Activated CD4-positive, alpha-beta memory T cell treated with anti-CD3 and anti-CD28 coated beads, Interleukin-2, amount 10 ng/mL, durations not matched to agents 7 days and 5 days (primary cell): ENCODE results near the gene DENND1B. TPM values are rescaled to one million over a fixed set of nuclear protein-coding genes. Genes with fewer than 3 reads are reported as not detected.

Source experiments
- CTCF ChIA-PET: fragments of 350-600 bp; sonication (Branson Sonifier 250); formaldehyde crosslinking; loops from one replicate; lab custom pipeline; 2021; ENCODE audit warnings: antibody characterized with exemption, inconsistent platforms; lab: Charles Lee
- POLR2A ChIA-PET: fragments of 350-600 bp; sonication (Branson Sonifier 250); formaldehyde crosslinking; loops from one replicate; lab custom pipeline; 2021; ENCODE audit warnings: antibody characterized with exemption; lab: Charles Lee
- DNase-seq: peaks from one replicate; pipeline ENCODE4 v3.0.0-alpha.2; 2020
- H3K27ac Mint-ChIP-seq: one replicate; pipeline ENCODE4 v1.8.0; 2021; ENCODE audit warnings: mild to moderate bottlenecking, mixed read lengths
- H3K27me3 Mint-ChIP-seq: one replicate; pipeline ENCODE4 v1.8.0; 2021; ENCODE audit warnings: mixed read lengths
- H3K36me3 Mint-ChIP-seq: one replicate; pipeline ENCODE4 v1.8.0; 2021; ENCODE audit warnings: low read depth, mixed read lengths
- H3K4me1 Mint-ChIP-seq: one replicate; pipeline ENCODE4 v1.8.0; 2021; ENCODE audit warnings: mixed read lengths
- H3K4me3 Mint-ChIP-seq: one replicate; pipeline ENCODE4 v1.8.0; 2021; ENCODE audit warnings: mild to moderate bottlenecking, mixed read lengths
- H3K9me3 Mint-ChIP-seq: one replicate; pipeline ENCODE4 v1.8.0; 2021; ENCODE audit warnings: mixed read lengths
- total RNA-seq, 2 experiments: library from RNA; stranded (reverse); gene quantifications; one replicate each; pipeline ENCODE4 v1.2.3, GENCODE V29; 2021

The DENND1B gene
- total RNA-seq, 2 experiments from 2014 or later: 30.6 to 31.0 TPM

DNA sequence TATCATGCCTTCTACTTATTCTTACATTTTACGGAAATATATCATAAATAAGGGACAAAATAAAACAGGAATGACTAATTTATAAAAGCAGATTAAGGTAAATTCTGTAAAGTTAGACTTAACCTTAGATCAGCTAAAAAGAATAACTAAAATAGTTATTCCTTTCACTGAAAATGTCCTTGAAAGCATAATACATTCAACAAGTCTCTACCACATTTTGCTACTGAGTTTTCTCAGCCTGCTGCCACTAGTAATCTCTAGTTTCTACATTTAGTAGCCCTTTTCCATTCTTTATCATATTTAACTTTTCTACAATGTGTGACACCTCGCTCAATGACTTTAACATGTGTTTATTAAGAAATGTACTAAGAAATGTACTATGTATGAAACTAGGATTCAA is 89.0 kb downstream of the DENND1B start:
- Mint-ChIP-seq H3K36me3 (peaks cover 28% of the 10 kb centered on the region), H3K4me1 (peaks cover 5% of the 10 kb centered on the region), H3K27ac (no peak overlapping the region), H3K9me3 (peaks cover 16% of the 10 kb centered on the region), H3K27me3 (no peaks in the 10 kb centered on the region), H3K4me3 (no peak overlapping the region)
- CTCF ChIA-PET: no interaction called here
- no peak for DNase-seq
- POLR2A ChIA-PET: no interaction called here

DNA sequence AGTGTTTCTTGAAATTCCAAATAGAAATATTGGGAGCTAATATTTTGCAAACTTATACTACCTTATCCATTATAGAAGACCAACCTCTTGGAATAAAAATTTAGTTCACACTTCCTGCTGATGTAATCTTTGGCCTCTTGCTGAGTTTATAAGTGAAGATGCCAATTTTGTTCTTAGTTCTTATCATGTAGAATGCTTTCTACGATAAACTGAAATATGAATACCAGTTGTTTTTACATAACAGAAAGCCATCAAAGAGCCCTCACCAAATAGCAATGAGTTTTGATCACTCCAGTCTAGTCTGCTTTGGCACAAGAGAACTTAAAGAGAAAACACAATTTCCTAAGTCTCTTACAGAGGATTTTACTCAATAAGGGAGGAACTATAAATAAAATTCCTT is 89.5 kb downstream of the DENND1B start:
- no peak overlapping the region for H3K4me3 Mint-ChIP-seq
- CTCF ChIA-PET: no interaction called here
- peaks cover 16% of the 10 kb centered on the region for H3K9me3 Mint-ChIP-seq
- no peak overlapping the region for H3K27ac Mint-ChIP-seq
- no peaks in the 10 kb centered on the region for H3K27me3 Mint-ChIP-seq
- H3K4me1 Mint-ChIP-seq: peaks cover 5% of the 10 kb centered on the region
- POLR2A ChIA-PET: no interaction called here
- H3K36me3 Mint-ChIP-seq: peaks cover 28% of the 10 kb centered on the region
- no peak for DNase-seq

DNA sequence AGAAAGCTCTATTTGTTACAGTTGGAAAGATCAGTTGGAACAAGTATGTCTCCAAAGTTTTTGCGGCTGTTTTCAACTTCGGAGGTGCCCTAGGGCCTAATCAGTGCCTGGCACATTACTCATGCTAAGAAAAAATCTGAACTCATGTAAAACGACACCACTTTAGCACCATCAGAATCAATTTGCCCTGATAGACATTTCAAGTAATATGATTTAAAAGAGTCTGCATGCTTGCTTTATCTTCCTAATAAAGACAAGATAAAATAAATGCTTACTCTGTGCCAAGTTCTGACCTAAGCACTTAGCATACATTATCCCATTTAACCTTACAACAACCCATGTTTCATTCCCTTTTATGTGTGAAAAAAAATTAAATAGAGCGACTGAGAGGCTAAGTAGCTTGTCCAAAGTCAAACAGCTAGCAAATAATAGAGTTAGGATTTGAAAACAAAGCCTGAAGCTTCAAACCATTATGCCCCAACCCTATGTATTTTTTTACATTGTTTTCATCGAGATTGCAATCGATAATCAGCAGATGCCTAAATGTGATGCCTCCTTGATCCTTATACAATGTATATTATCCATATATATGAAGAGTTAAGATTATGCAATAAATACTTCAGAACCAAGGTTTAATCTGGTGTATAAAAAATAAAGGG is 91.3 kb downstream of the DENND1B start:
- peaks cover 14% of the 10 kb centered on the region for H3K36me3 Mint-ChIP-seq
- POLR2A ChIA-PET: no interaction called here
- no peak overlapping the region for H3K4me3 Mint-ChIP-seq
- DNase-seq: no peak
- no peak overlapping the region for H3K27ac Mint-ChIP-seq
- CTCF ChIA-PET: no interaction called here
- no peaks in the 10 kb centered on the region for H3K27me3 Mint-ChIP-seq
- peaks cover 5% of the 10 kb centered on the region for H3K4me1 Mint-ChIP-seq
- H3K9me3 Mint-ChIP-seq: peaks cover 12% of the 10 kb centered on the region

DNA sequence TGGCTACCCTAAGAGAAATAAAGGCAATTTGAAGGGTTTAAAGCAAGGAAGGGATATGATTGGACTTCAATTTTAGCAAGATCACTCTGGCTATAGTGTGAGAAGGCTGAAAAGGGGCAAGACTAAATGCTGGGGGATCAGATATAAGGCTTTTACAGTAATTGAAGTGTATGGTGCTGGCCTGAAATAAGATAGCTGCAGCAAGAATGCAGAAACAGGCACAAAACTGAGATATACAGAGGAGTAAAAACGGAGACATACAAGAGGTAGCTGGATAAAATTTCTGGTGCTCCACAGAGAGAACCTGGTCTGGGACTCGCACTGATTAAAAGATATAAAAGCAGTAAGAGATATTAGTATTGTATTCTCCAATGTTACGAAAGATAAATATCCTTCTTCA is 92.0 kb downstream of the DENND1B start:
- ChIA-PET CTCF (no interaction called here), POLR2A (no interaction called here)
- no peak overlapping the region for H3K4me3 Mint-ChIP-seq
- no peak overlapping the region for H3K27ac Mint-ChIP-seq
- H3K4me1 Mint-ChIP-seq: peaks cover 5% of the 10 kb centered on the region
- peaks cover 4% of the 10 kb centered on the region for H3K9me3 Mint-ChIP-seq
- no peaks in the 10 kb centered on the region for H3K27me3 Mint-ChIP-seq
- DNase-seq: no peak
- peaks cover 7% of the 10 kb centered on the region for H3K36me3 Mint-ChIP-seq

DNA sequence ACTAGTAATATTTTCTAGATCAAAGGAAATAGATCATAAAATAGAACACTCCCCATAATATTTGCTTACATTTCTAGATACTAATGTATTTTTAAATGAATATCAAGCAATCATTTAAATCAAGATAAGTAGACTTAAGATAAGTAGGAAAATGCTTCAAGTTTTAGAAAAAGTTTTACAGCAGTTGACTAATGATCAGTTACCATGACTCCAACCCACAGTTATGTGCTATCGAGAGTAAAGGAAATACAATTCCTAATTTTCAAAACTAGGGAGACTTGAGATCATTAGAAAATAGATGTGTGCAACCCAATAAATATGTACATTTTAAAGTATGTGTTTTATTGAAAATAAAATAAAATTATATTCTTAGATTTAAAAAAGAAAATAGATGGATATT is 95.0 kb downstream of the DENND1B start:
- peaks cover 8% of the 10 kb centered on the region for H3K4me1 Mint-ChIP-seq
- H3K36me3 Mint-ChIP-seq: no peaks in the 10 kb centered on the region
- DNase-seq: no peak
- H3K27me3 Mint-ChIP-seq: no peaks in the 10 kb centered on the region
- POLR2A ChIA-PET: no interaction called here
- CTCF ChIA-PET: no interaction called here
- no peak overlapping the region for H3K4me3 Mint-ChIP-seq
- H3K9me3 Mint-ChIP-seq: no peaks in the 10 kb centered on the region
- H3K27ac Mint-ChIP-seq: no peak overlapping the region

DNA sequence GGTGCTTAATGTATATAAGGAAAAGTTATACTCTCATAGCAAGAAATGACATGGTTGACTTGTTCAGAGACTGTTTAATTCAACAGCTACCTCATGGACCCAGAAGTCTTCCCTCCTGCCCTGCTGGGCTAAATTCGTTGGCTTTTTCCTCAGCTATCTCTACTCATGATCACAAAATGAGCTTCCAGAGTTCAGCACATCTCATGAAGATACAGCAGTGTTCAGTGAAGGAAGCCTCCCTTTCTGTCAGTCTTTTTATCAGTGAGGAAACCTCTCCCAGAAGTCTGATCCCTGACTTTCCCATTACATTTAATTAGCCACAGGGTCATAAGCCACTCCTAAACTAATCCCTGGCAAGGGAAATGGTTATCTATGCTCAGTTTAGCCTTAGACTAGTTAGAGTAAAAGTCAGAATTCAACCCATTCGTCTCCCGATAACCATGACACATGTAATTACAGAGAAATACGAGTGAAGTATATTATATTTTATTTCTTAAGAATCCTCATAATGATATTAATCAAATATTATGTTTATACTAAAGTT is 97.5 kb downstream of the DENND1B start:
- DNase-seq: no peak
- POLR2A ChIA-PET: no interaction called here
- Mint-ChIP-seq H3K4me3 (no peak overlapping the region), H3K27me3 (no peaks in the 10 kb centered on the region), H3K9me3 (no peaks in the 10 kb centered on the region), H3K27ac (no peak overlapping the region), H3K36me3 (no peaks in the 10 kb centered on the region), H3K4me1 (peaks cover 8% of the 10 kb centered on the region)
- CTCF ChIA-PET: no interaction called here

DNA sequence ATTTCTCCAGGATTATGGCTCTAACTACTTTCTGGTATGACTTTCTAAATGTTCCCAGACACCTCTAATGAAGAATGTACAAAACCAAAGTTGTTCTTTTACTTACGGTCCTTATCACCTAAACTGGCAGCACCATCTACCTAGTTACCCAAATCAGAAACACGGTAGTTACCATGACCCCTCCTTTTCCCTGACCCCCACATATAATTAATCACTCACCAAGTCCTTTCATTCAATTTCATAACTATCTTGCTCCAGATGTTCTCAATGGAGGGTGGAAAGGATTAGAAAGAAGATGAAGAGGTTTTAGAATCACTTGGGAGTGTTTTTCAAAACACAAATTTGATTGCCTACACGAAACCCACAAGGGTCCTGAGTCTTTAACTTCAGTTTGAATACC is 98.0 kb downstream of the DENND1B start:
- no peak overlapping the region for H3K27ac Mint-ChIP-seq
- H3K36me3 Mint-ChIP-seq: no peaks in the 10 kb centered on the region
- H3K9me3 Mint-ChIP-seq: no peaks in the 10 kb centered on the region
- peaks cover 8% of the 10 kb centered on the region for H3K4me1 Mint-ChIP-seq
- POLR2A ChIA-PET: no interaction called here
- DNase-seq: no peak
- no peak overlapping the region for H3K4me3 Mint-ChIP-seq
- CTCF ChIA-PET: no interaction called here
- H3K27me3 Mint-ChIP-seq: no peaks in the 10 kb centered on the region

DNA sequence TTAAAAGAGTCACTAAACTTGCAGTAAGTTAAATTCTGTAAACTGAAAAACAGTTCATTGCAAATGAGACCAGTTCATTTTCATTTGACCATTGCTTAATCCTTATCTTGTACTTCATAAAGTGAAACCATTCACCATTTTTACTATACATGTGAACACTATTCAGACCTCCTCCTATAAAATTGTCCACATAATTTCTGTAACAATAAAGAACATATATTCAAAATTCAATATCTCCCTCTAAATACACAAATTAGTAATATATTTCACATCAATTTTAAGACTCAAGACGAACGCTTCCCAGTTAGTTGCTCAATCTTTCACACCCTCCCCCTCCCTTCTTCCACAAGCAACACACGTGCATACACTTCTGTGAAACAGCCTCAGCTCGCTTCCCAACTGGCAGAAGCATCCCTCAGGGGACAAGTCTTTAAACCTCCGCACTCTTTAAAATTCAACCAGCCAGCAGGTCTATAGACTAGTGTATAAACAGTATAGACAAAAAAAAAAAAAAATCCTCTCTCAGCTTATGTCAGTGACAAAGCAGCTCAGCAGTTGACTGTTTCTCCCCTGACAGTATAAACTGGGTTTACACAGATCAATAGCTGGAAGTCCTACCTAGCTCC is 99.6 kb downstream of the DENND1B start:
- DNase-seq: no peak
- H3K36me3 Mint-ChIP-seq: peaks cover 3% of the 10 kb centered on the region
- no peak overlapping the region for H3K4me3 Mint-ChIP-seq
- no peaks in the 10 kb centered on the region for H3K27me3 Mint-ChIP-seq
- ChIA-PET CTCF (interaction anchor here (1.0 kb wide), 1 partner anchor 227 kb away, joined by 3 read pairs; the partner anchor contains the start of gene C1orf53), POLR2A (no interaction called here)
- H3K27ac Mint-ChIP-seq: no peak overlapping the region
- H3K9me3 Mint-ChIP-seq: no peaks in the 10 kb centered on the region
- peaks cover 8% of the 10 kb centered on the region for H3K4me1 Mint-ChIP-seq

DNA sequence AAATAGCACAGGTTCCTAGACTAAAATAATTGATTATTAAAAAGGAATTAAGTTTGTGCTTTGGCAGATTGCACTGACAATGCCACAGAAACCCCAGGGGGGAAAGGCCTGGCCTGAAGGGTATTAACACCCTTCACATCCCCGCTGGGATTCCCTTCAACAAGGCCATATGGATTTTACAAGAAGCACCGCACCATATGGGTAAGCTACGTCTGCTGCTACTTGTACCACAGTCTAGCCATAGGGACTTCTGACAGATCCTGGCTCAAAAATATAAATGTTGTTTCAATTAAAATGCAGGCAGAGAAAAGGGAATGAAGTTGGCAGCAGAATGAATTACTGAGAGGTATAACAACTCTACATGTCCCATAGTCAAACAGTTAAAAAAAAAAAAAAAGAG is 101.0 kb downstream of the DENND1B start:
- H3K36me3 Mint-ChIP-seq: peaks cover 3% of the 10 kb centered on the region
- no peaks in the 10 kb centered on the region for H3K9me3 Mint-ChIP-seq
- H3K27me3 Mint-ChIP-seq: no peaks in the 10 kb centered on the region
- H3K4me1 Mint-ChIP-seq: peaks cover 8% of the 10 kb centered on the region
- ChIA-PET CTCF (no interaction called here), POLR2A (no interaction called here)
- no peak for DNase-seq
- no peak overlapping the region for H3K4me3 Mint-ChIP-seq
- no peak overlapping the region for H3K27ac Mint-ChIP-seq

DNA sequence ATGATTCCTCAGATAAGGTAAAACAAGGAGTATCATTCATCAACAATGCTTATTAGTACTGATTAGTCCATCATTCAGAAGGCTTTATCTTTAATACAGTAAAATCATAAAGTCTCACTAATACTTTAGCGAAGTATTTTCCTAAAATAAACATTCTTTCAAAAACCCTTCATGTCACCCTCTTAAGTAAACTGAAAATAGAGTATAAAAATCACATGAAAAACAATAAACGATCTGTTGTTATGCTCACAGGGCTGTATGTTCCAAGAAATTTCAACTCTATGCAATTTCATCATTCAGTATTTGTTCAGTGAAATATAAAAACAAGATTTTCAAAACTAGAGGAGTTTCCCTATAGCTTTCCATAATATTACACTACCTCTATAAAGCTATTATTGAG is 102.0 kb downstream of the DENND1B start:
- CTCF ChIA-PET: no interaction called here
- POLR2A ChIA-PET: no interaction called here
- no peaks in the 10 kb centered on the region for H3K27me3 Mint-ChIP-seq
- H3K9me3 Mint-ChIP-seq: no peaks in the 10 kb centered on the region
- no peak overlapping the region for H3K4me3 Mint-ChIP-seq
- no peak overlapping the region for H3K27ac Mint-ChIP-seq
- peaks cover 3% of the 10 kb centered on the region for H3K36me3 Mint-ChIP-seq
- DNase-seq: no peak
- peaks cover 8% of the 10 kb centered on the region for H3K4me1 Mint-ChIP-seq

DNA sequence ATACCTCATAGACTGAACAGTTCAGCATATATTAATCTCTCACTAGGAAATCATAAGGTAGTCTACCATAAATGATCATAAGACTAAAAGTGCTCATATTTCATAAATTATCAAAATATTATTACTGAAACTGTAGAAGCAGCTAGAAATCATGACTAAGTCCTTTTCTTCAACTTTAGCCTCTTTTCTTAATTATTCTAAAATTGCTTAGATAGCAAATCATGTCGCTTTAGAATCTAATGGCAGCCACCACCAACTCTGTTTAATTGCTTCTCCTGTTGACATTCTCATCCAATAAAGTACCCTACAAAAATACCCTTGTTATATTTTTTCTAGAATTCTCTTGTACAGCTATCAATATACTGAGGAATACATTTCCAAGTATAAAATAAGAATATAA is 102.9 kb downstream of the DENND1B start:
- no peak for DNase-seq
- Mint-ChIP-seq H3K36me3 (peaks cover 3% of the 10 kb centered on the region), H3K4me1 (peaks cover 7% of the 10 kb centered on the region), H3K4me3 (no peak overlapping the region), H3K9me3 (no peaks in the 10 kb centered on the region), H3K27me3 (no peaks in the 10 kb centered on the region), H3K27ac (no peak overlapping the region)
- POLR2A ChIA-PET: no interaction called here
- CTCF ChIA-PET: no interaction called here

DNA sequence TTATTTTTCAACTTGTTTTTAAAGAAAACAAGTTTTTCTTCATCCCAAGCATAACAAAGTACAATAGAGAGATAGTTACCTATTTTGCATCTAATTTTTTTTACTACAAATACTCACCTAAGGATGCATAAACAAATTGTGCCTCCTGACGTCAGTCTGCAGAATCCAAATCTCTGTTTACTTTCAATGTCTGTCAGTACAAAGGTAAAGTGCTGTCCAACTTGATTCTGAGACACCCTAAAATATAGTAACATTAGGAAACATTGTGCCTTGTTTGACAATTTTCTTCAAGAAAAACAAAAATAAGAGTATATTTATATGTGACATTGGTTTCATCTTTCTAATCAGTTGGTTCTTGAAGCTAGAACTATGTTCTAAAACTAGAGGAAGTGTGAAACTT is 103.4 kb downstream of the DENND1B start:
- no peak for DNase-seq
- Mint-ChIP-seq H3K27me3 (no peaks in the 10 kb centered on the region), H3K4me3 (no peak overlapping the region), H3K9me3 (no peaks in the 10 kb centered on the region), H3K4me1 (peaks cover 3% of the 10 kb centered on the region), H3K36me3 (peaks cover 3% of the 10 kb centered on the region), H3K27ac (no peak overlapping the region)
- CTCF ChIA-PET: no interaction called here
- POLR2A ChIA-PET: no interaction called here

DNA sequence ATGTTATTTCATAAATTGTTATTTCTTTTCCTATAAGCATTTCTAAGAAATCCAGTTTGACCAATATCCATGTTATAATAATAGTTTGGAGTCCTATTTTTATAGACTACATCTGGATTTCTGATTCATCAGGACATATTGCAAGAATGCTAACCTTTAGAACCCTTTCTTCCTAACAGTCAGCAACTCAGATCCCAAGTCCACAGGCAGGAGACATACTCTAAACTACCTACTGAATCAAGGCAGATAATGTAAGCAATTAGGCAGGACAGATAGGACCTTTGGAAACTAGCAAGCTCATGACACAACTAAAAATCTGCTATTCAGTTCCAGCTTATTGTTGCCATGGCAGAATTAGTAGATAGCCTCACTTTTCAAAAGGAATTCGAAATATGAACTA is 104.1 kb downstream of the DENND1B start:
- H3K36me3 Mint-ChIP-seq: peaks cover 3% of the 10 kb centered on the region
- no peaks in the 10 kb centered on the region for H3K27me3 Mint-ChIP-seq
- H3K9me3 Mint-ChIP-seq: no peaks in the 10 kb centered on the region
- peaks cover 3% of the 10 kb centered on the region for H3K4me1 Mint-ChIP-seq
- H3K4me3 Mint-ChIP-seq: no peak overlapping the region
- ChIA-PET CTCF (interaction anchor here (1.0 to 1.3 kb wide), 2 partner anchors 199 to 253 kb away, joined by 3 to 4 read pairs; no protein-coding TSS in a partner anchor), POLR2A (no interaction called here)
- no peak for DNase-seq
- no peak overlapping the region for H3K27ac Mint-ChIP-seq
